ENCODE measurements around the gene EHD2. TPM values are rescaled to one million over a fixed set of nuclear protein-coding genes. Genes with fewer than 3 reads are reported as not detected.

The EHD2 gene
- total and polyA plus RNA-seq, 12 donors, result 5.8 to 170 (median 102) TPM

DNA sequence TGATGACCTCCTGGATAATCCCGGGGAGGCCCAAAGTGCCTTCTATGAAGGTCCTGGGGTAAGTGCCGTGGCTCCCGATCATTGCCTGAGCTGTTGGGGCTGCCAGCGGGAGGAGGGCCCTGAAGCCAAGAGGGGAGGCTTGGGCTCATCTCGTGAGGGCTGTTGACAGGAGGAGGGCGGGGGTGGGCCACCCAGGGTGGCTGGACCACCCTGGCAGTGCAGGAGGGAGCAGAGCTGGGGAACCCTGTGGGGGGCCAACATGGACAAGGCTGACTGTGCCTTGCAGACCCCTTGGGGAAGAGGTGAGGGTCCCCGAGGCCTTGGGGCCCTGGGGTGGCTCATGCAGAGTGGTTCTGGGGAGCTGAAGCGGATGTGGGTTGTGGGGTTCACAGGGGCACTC is 37.4 kb upstream of the EHD2 start:
- H3K4me3 ChIP-seq, result no peak overlapping the region
- H3K9me3 ChIP-seq (replicated peaks in 1 of 3), result no peaks in the 10 kb centered on the region
- TF ChIP-seq CTCF (IDR thresholded peaks at IDR 0.05) (no peak), POLR2A (IDR thresholded peaks at IDR 0.05) (no peak)
- intact Hi-C loops (cut with DNase I), result no loop called here
- DNase-seq, result no peak
- WGBS, 4 donors, result 71 to 91% (median 86%) methylated on average over 4 to 8 of the region's 8 CpGs
- no peaks in the 10 kb centered on the region for H3K27me3 ChIP-seq
- no peaks in the 10 kb centered on the region for H3K4me1 ChIP-seq (replicated peaks in 1 of 2)
- H3K27ac ChIP-seq, result no peak overlapping the region
- H3K36me3 ChIP-seq (replicated peaks in 1 of 2), result peaks cover 0 to 23% of the 10 kb centered on the region in 2 donors

DNA sequence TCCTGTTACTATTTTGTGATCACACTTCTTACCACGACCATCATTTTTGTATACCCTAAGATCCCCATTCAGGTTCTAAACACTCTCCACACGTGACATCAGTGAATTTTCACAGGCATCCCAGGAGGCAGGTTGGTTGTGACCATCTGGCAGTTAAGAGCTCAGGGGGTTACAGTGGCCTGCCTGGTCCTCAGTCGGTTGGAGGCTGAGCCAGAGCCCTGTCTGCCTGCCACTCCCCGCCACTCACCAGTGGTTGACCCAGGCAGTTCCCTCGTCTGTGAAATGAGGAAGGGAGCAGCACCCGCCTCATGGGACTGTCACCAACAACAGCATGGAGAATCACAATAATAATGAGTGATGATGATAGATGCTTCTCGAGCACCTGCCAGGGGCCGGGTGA is 36.4 kb upstream of the EHD2 start:
- Histone ChIP-seq H3K9me3 (replicated peaks in 1 of 3) (no peaks in the 10 kb centered on the region), H3K27ac (no peak overlapping the region), H3K36me3 (replicated peaks in 1 of 2) (peaks cover 0 to 30% of the 10 kb centered on the region in 2 donors), H3K4me3 (no peak overlapping the region), H3K27me3 (no peaks in the 10 kb centered on the region), H3K4me1 (replicated peaks in 1 of 2) (no peaks in the 10 kb centered on the region)
- DNase-seq, result no peak
- 74 to 97% (median 88%) methylated on average over 4 to 8 of the region's 8 CpGs for WGBS, 4 donors
- intact Hi-C loops (cut with DNase I), result no loop called here
- no peak for TF ChIP-seq CTCF (IDR thresholded peaks at IDR 0.05)
- TF ChIP-seq POLR2A (IDR thresholded peaks at IDR 0.05), result no peak

GRCh38 chr19:47679251-47679900 is 33.8 kb upstream of the EHD2 start:
- intact Hi-C loops (cut with DNase I), result no loop called here
- H3K36me3 ChIP-seq (replicated peaks in 1 of 2), result peaks cover 0 to 30% of the 10 kb centered on the region in 2 donors
- H3K27me3 ChIP-seq, result no peaks in the 10 kb centered on the region
- no peak for DNase-seq
- TF ChIP-seq CTCF (IDR thresholded peaks at IDR 0.05) (no peak), POLR2A (IDR thresholded peaks at IDR 0.05) (no peak)
- H3K27ac ChIP-seq, result no peak overlapping the region
- no peak overlapping the region for H3K4me3 ChIP-seq
- no peaks in the 10 kb centered on the region for H3K9me3 ChIP-seq (replicated peaks in 1 of 3)
- no peaks in the 10 kb centered on the region for H3K4me1 ChIP-seq (replicated peaks in 1 of 2)
- 80 to 93% (median 91%) methylated on average over 9 to 30 of the region's 30 CpGs for WGBS, 4 donors

DNA sequence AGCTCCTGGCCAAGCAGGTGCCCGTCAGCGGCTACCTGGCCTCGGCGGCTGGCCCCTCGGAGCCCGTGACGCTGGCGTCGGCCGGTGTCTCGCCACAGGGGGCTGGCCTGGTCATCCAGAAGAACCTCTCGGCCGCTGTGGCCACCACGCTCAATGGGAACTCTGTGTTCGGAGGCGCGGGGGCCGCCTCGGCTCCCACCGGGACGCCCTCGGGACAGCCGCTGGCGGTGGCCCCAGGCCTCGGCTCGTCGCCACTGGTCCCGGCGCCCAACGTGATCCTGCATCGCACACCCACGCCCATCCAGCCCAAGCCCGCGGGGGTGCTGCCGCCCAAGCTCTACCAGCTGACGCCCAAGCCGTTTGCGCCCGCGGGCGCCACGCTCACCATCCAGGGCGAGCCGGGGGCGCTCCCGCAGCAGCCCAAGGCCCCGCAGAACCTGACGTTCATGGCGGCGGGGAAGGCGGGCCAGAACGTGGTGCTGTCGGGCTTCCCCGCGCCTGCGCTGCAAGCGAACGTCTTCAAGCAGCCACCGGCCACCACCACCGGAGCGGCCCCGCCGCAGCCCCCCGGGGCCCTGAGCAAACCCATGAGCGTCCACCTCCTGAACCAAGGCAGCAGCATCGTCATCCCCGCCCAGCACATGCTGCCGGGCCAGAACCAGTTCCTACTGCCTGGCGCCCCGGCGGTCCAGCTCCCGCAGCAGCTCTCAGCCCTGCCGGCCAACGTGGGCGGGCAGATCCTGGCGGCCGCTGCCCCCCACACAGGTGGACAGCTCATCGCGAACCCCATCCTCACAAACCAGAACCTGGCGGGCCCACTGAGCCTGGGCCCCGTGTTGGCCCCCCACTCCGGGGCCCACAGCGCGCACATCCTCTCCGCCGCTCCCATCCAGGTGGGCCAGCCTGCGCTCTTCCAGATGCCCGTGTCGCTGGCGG is 33.0 kb upstream of the EHD2 start:
- no peaks in the 10 kb centered on the region for H3K27me3 ChIP-seq
- peaks cover 0 to 28% of the 10 kb centered on the region in 2 donors for H3K36me3 ChIP-seq (replicated peaks in 1 of 2)
- H3K27ac ChIP-seq, result no peak overlapping the region
- no peak for TF ChIP-seq POLR2A (IDR thresholded peaks at IDR 0.05)
- no peak for TF ChIP-seq CTCF (IDR thresholded peaks at IDR 0.05)
- WGBS, 4 donors, result 93 to 98% (median 95%) methylated on average over 26 to 90 of the region's 90 CpGs
- no peaks in the 10 kb centered on the region for H3K4me1 ChIP-seq (replicated peaks in 1 of 2)
- DNase-seq, result no peak
- H3K9me3 ChIP-seq (replicated peaks in 1 of 3), result no peaks in the 10 kb centered on the region
- no peak overlapping the region for H3K4me3 ChIP-seq
- intact Hi-C loops (cut with DNase I), result no loop called here
